ENCODE measurements around the gene RABGEF1.
"Not testable (repeated sequence)": the region's sequence is repeated elsewhere in the genome, so short reads cannot be mapped to it uniquely, and the experiment has no call there.

The RABGEF1 gene

GRCh38 chr7:66815186-66815875 is 74.8 kb downstream of the RABGEF1 start:
- not testable (repeated sequence) for DNase-seq (ENCODE audit: low read depth in 2 of 2)

GRCh38 chr7:66815951-66816350 is 75.4 kb downstream of the RABGEF1 start:
- peak in 1 of 2 donors; percentile 1 for DNase-seq (ENCODE audit: low read depth in 2 of 2)

GRCh38 chr7:66816658-66817057 is 76.1 kb downstream of the RABGEF1 start:
- not testable (repeated sequence) for DNase-seq (ENCODE audit: low read depth in 2 of 2)

GRCh38 chr7:66817208-66817795 is 76.8 kb downstream of the RABGEF1 start:
- not testable (repeated sequence) for DNase-seq (ENCODE audit: low read depth in 2 of 2)

GRCh38 chr7:66817956-66818355 is 77.4 kb downstream of the RABGEF1 start:
- not testable (repeated sequence) for DNase-seq (ENCODE audit: low read depth in 2 of 2)

GRCh38 chr7:66824041-66824440 is 83.5 kb downstream of the RABGEF1 start:
- DNase-seq (ENCODE audit: low read depth in 2 of 2): no peak

GRCh38 chr7:66825538-66825937 is 85.0 kb downstream of the RABGEF1 start:
- DNase-seq (ENCODE audit: low read depth in 2 of 2): not testable (repeated sequence)

GRCh38 chr7:66826649-66827048 is 86.1 kb downstream of the RABGEF1 start:
- DNase-seq (ENCODE audit: low read depth in 2 of 2): no peak

- DNase-seq (ENCODE audit: low read depth in 2 of 2): not testable (repeated sequence)
Observed at GRCh38 chr7:66830976-66831375, 90.4 kb downstream of the RABGEF1 start.

GRCh38 chr7:66832531-66833351 is 92.2 kb downstream of the RABGEF1 start:
- no peak for DNase-seq (ENCODE audit: low read depth in 2 of 2)

GRCh38 chr7:66837007-66837406 is 96.5 kb downstream of the RABGEF1 start:
- no peak for DNase-seq (ENCODE audit: low read depth in 2 of 2)

GRCh38 chr7:66837661-66838060 is 97.1 kb downstream of the RABGEF1 start:
- DNase-seq (ENCODE audit: low read depth in 2 of 2): no peak

- no peak for DNase-seq (ENCODE audit: low read depth in 2 of 2)
Observed at GRCh38 chr7:66839814-66840213, 99.3 kb downstream of the RABGEF1 start.

GRCh38 chr7:66840316-66840715 is 99.8 kb downstream of the RABGEF1 start:
- DNase-seq (ENCODE audit: low read depth in 2 of 2): no peak

GRCh38 chr7:66841898-66842297 is 101.4 kb downstream of the RABGEF1 start:
- no peak for DNase-seq (ENCODE audit: low read depth in 2 of 2)

GRCh38 chr7:66843492-66843891 is 103.0 kb downstream of the RABGEF1 start:
- not testable (repeated sequence) for DNase-seq (ENCODE audit: low read depth in 2 of 2)

GRCh38 chr7:66844552-66845378 is 104.2 kb downstream of the RABGEF1 start:
- peak; percentile 95 to 96 for DNase-seq (ENCODE audit: low read depth in 2 of 2)

- DNase-seq (ENCODE audit: low read depth in 2 of 2): no peak
Observed at GRCh38 chr7:66845379-66846095, 105.0 kb downstream of the RABGEF1 start.

- DNase-seq (ENCODE audit: low read depth in 2 of 2): not testable (repeated sequence)
Observed at GRCh38 chr7:66846096-66846445, 105.5 kb downstream of the RABGEF1 start.

- not testable (repeated sequence) for DNase-seq (ENCODE audit: low read depth in 2 of 2)
Observed at GRCh38 chr7:66847523-66847855, 107.0 kb downstream of the RABGEF1 start.

Measured in stimulated activated CD8-positive, alpha-beta memory T cell treated with anti-CD3 and anti-CD28 coated beads, Interleukin-7, amount 100 ng/mL, for 4 hours (primary cell).